ENCODE results near the gene CNN2. TPM values are rescaled to one million over a fixed set of nuclear protein-coding genes. Genes with fewer than 3 reads are reported as not detected.

The CNN2 gene
- total RNA-seq, 2 donors from 2014 or later, result 82.9 to 101 TPM

- intact Hi-C loops (cut with DNase I), result no loop called here
- H3K36me3 ChIP-seq, result peaks cover 0 to 7% of the 10 kb centered on the region in 2 donors
- H3K4me1 ChIP-seq (replicated peaks), result no peaks in the 10 kb centered on the region
- H3K27ac ChIP-seq, result no peak overlapping the region
- TF ChIP-seq POLR2AphosphoS5 (IDR thresholded peaks at IDR 0.05), result no peak
- TF ChIP-seq CTCF (IDR thresholded peaks at IDR 0.05), result no peak
- TF ChIP-seq POLR2A (IDR thresholded peaks at IDR 0.05), result no peak
- 90% methylated on average over 13 of the region's 13 CpGs for WGBS
- no peaks in the 10 kb centered on the region for H3K27me3 ChIP-seq (replicated peaks; ENCODE audit: insufficient read depth)
- no peak for DNase-seq (ENCODE audit: low spot score)
- no peaks in the 10 kb centered on the region for H3K9me3 ChIP-seq
- no peak overlapping the region for H3K4me3 ChIP-seq
Measured at GRCh38 chr19:992670-993055, 33.7 kb upstream of the CNN2 start.

- Histone ChIP-seq H3K36me3 (peaks cover 0 to 7% of the 10 kb centered on the region in 2 donors), H3K27ac (no peak overlapping the region), H3K4me3 (no peak overlapping the region), H3K27me3 (replicated peaks; ENCODE audit: insufficient read depth) (peaks cover 3% of the 10 kb centered on the region), H3K4me1 (replicated peaks) (no peaks in the 10 kb centered on the region), H3K9me3 (no peaks in the 10 kb centered on the region)
- no peak for DNase-seq (ENCODE audit: low spot score)
- 94% methylated on average over 17 of the region's 17 CpGs for WGBS
- TF ChIP-seq POLR2A (IDR thresholded peaks at IDR 0.05) (no peak), POLR2AphosphoS5 (IDR thresholded peaks at IDR 0.05) (no peak)
- intact Hi-C loops (cut with DNase I), result no loop called here
Measured at GRCh38 chr19:993361-993830, 33.0 kb upstream of the CNN2 start.

DNA sequence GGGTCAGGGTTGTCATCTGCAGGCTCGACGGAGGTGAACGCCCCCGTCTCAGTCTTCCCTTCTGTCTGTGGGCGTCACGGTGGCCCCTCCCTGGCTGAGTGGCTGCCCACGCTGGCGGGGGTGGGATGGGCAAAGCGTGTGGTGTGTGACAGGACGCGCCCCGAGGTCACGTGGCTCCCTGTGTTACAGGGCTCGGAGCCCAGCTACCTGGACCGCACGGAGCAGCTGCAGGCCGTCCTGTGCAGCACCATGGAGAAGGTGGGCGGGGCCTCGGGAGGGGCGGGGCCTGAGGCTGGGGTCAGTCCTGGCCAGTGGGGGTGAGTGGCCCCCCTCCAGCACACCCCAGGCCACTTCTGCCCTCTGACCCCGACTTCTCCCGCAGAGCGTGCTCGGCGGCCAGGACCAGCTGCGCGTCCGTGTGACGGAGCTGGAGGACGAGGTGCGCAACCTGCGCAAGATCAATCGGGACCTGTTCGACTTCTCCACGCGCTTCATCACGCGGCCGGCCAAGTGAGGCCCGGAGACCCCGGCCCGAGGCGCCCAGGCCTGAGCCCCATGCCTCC is 32.5 kb upstream of the CNN2 start:
- no peak overlapping the region for H3K27ac ChIP-seq
- H3K4me3 ChIP-seq, result no peak overlapping the region
- H3K27me3 ChIP-seq (replicated peaks; ENCODE audit: insufficient read depth), result peaks cover 4% of the 10 kb centered on the region
- WGBS, result 86% methylated on average over 43 of the region's 43 CpGs
- TF ChIP-seq CTCF (IDR thresholded peaks at IDR 0.05), result no peak
- TF ChIP-seq POLR2A (IDR thresholded peaks at IDR 0.05), result no peak
- H3K9me3 ChIP-seq, result no peaks in the 10 kb centered on the region
- no peak for DNase-seq (ENCODE audit: low spot score)
- no peaks in the 10 kb centered on the region for H3K4me1 ChIP-seq (replicated peaks)
- intact Hi-C loops (cut with DNase I), result no loop called here
- H3K36me3 ChIP-seq, result peaks cover 0 to 7% of the 10 kb centered on the region in 2 donors

DNA sequence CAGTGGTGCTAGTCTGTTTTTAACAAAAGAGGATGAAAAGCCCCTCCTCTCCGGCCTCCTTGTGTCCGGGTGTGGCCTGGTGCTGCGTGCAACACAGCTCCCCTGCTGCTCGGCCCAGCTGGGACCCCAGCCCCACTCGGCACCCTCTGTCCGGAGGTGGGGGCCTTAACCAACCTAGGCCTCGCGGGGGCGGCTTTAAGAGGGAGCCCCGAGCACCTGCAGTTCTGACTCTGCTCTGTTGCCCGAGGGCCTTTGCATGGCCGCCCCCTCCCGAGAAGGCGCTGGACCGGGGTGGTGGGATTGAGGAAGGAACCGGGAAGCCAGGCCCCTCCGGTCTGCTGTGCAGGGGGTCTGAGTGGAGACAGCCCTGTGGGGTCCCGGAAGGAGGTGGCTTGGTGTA is 31.9 kb upstream of the CNN2 start:
- TF ChIP-seq POLR2A (IDR thresholded peaks at IDR 0.05), result no peak
- Histone ChIP-seq H3K4me3 (no peak overlapping the region), H3K27ac (no peak overlapping the region), H3K27me3 (replicated peaks; ENCODE audit: insufficient read depth) (peaks cover 10% of the 10 kb centered on the region), H3K4me1 (replicated peaks) (no peaks in the 10 kb centered on the region), H3K36me3 (peaks cover 0 to 7% of the 10 kb centered on the region in 2 donors), H3K9me3 (no peaks in the 10 kb centered on the region)
- no peak for DNase-seq (ENCODE audit: low spot score)
- intact Hi-C loops (cut with DNase I), result no loop called here
- WGBS, result 88% methylated on average over 17 of the region's 18 CpGs

GRCh38 chr19:995051-995827 is 31.2 kb upstream of the CNN2 start:
- intact Hi-C loops (cut with DNase I), result no loop called here
- no peak for TF ChIP-seq POLR2A (IDR thresholded peaks at IDR 0.05)
- 78% methylated on average over 25 of the region's 26 CpGs for WGBS
- Histone ChIP-seq H3K9me3 (no peaks in the 10 kb centered on the region), H3K4me3 (no peak overlapping the region), H3K27ac (no peak overlapping the region), H3K27me3 (replicated peaks; ENCODE audit: insufficient read depth) (peaks cover 11% of the 10 kb centered on the region), H3K4me1 (replicated peaks) (no peaks in the 10 kb centered on the region), H3K36me3 (peaks cover 0 to 7% of the 10 kb centered on the region in 2 donors)
- DNase-seq (ENCODE audit: low spot score), result no peak

DNA sequence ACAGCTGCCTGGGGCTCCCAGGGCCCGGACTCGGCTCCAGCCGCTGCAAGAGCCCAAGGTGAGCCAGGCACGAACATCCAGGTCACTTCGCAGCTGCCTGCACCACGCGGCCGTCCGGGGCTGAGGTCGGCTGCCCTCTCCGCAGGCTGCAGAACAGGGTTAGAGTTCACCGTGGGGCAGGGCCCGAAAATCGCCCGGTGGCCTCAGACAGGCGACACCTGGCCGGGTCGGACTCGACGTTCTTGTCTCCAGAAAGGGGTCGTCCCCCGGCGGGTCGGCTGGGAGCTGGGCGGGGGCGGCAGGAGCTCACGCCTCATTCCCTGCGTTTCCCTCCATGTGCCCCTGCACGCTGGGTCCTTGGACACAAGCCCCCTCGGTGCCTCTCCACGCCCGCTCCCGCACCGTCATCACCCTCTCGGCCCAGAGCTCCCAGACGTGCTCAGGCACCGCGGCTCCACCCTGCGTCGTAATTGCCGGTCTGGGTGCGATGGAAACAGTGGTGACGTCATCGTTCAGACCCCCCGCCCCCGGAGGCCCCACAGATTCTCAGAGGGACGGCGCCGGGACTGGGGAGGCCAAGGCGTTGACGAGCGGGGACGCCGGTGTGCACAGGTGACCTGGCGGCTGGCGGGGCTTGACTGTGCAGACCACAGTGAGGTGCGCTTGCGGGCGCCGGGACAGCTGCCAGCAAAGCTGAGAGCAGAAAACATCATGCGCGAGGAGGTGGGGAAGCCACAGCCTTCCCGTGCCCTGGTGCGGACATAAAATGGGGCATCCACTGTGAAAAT is 30.2 kb upstream of the CNN2 start:
- Histone ChIP-seq H3K27me3 (replicated peaks; ENCODE audit: insufficient read depth) (peaks cover 11% of the 10 kb centered on the region), H3K9me3 (no peaks in the 10 kb centered on the region), H3K27ac (no peak overlapping the region), H3K4me3 (no peak overlapping the region), H3K4me1 (replicated peaks) (peaks cover 6% of the 10 kb centered on the region), H3K36me3 (no peaks in the 10 kb centered on the region)
- no peak for DNase-seq (ENCODE audit: low spot score)
- no peak for TF ChIP-seq POLR2A (IDR thresholded peaks at IDR 0.05)
- WGBS, result 12% methylated on average over 52 of the region's 64 CpGs
- intact Hi-C loops (cut with DNase I), result no loop called here
